PC-9 (cell line): ENCODE measurements around the gene DGKZ.

ENCODE experiments used
- EZH2 ChIP-seq: fragments of 200-600 bp; sonication (generic); IDR thresholded peaks from 2 replicates; pipeline ENCODE4 v1.8.0; 2017; ENCODE audit warnings: antibody characterized with exemption, low read depth
- TF ChIP-seq, protein P1 (sequence below): fragments of 200-600 bp; sonication (generic); conservative IDR thresholded peaks from 2 replicates; pipeline ENCODE4 v1.6.1; 2017; ENCODE audit warnings: mixed run types, antibody characterized with exemption, mild to moderate bottlenecking, moderate library complexity

DNA sequence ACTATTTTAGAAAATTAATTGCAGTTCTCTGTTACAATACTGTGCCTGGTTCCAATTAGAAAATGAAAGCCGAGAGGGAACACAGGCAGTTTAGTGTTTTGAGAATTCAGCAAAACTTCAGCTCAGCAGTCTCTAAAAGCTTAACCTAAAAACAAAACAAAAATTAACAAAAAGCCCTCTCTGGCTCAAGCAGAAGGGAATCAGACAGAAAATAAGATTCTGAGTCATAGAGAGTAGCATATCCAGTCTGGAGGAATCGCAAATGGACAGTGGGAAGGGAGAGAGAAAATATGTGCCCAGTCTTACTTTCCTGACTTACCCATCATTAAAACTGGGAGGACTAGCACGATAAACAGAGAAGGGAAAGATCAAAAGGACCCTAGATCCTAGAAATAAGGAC lies 82.5 kb downstream of the DGKZ start:
- TF ChIP-seq, protein P1, sequence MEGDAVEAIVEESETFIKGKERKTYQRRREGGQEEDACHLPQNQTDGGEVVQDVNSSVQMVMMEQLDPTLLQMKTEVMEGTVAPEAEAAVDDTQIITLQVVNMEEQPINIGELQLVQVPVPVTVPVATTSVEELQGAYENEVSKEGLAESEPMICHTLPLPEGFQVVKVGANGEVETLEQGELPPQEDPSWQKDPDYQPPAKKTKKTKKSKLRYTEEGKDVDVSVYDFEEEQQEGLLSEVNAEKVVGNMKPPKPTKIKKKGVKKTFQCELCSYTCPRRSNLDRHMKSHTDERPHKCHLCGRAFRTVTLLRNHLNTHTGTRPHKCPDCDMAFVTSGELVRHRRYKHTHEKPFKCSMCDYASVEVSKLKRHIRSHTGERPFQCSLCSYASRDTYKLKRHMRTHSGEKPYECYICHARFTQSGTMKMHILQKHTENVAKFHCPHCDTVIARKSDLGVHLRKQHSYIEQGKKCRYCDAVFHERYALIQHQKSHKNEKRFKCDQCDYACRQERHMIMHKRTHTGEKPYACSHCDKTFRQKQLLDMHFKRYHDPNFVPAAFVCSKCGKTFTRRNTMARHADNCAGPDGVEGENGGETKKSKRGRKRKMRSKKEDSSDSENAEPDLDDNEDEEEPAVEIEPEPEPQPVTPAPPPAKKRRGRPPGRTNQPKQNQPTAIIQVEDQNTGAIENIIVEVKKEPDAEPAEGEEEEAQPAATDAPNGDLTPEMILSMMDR, result no peak
- no peak for TF ChIP-seq EZH2
